Mesothelial cell of epicardium (in vitro differentiated cells): Measurements from ENCODE around the gene MGAT5B. TPM values are rescaled to one million over a fixed set of nuclear protein-coding genes. Genes with fewer than 3 reads are reported as not detected.

ENCODE experiments used
- DNase-seq, 2 experiments: peaks; one replicate each; pipeline ENCODE4 v3.0.0; 2021; ENCODE audit warnings: low spot score in 2 of 2; ENCODE audit not compliant: unreplicated experiment in 2 of 2
- H3K27ac Mint-ChIP-seq: 2 replicates; pipeline ENCODE4 v1.8.0; 2021; ENCODE audit warnings: mixed read lengths
- H3K27me3 Mint-ChIP-seq: 2 replicates; pipeline ENCODE4 v1.8.0; 2021; ENCODE audit warnings: low read depth, mixed read lengths
- H3K36me3 Mint-ChIP-seq: 2 replicates; pipeline ENCODE4 v1.8.0; 2021; ENCODE audit warnings: mixed read lengths
- H3K4me1 Mint-ChIP-seq: 2 replicates; pipeline ENCODE4 v1.8.0; 2021; ENCODE audit warnings: mixed read lengths
- H3K4me3 Mint-ChIP-seq: 2 replicates; pipeline ENCODE4 v1.8.0; 2021; ENCODE audit warnings: mild to moderate bottlenecking, moderate library complexity, mixed read lengths
- H3K9me3 Mint-ChIP-seq: 2 replicates; pipeline ENCODE4 v1.8.0; 2021; ENCODE audit warnings: mixed read lengths
- total RNA-seq: library from RNA; stranded (reverse); gene quantifications from 3 replicates; pipeline ENCODE4 v1.2.1, GENCODE V29; 2021
- TF ChIP-seq, protein P1 (sequence below): fragments of 200-600 bp; sonication (generic); IDR thresholded peaks from one replicate; pipeline ENCODE4 v1.5.0; 2021; ENCODE audit warnings: antibody characterized with exemption; ENCODE audit not compliant: unreplicated experiment

The MGAT5B gene
- total RNA-seq, 1 donor from 2014 or later = 0.78 TPM

DNA sequence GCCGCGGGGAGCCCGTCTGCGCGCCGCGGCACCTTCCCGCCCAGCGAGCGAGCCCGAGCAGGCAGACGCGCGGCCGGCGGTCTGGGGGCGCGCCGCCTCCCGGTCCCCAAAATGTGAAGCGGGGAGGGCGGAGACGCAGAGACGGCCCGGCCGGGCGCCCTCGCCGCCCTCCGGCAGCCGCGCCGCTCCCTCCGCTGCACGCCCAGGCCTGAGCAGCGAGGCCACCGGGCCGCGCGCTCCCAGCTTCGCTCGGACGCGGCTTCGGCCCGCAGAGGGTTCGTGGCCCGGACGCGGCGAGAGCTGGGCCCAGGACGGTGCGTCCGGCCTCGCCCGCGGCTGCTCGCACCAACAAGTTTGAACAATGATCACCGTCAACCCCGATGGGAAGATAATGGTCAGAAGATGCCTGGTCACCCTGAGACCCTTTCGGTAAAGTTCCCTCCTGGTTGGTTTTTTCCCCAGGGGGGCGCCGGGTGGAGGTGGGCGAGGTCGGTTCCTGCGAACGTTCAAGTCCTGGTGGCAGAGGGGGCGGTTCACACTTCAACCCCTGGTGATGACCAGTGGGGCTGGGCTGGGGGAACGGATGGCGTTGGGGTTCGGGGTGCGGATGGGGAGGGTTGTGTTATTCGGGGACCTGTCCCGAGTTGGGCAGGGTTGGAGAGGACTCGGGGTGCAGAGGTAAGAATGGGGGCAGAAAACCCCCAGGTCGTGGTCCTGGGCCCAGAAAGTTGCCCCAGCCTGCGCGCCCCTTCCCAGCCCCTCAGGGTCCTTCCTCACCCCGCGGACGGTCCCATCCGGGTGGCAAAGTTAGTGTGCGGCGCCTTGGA is 678 bp downstream of the MGAT5B start:
- Mint-ChIP-seq H3K36me3 (no peaks in the 10 kb centered on the region), H3K4me3 (peak overlapping the region; percentile 22), H3K27ac (no peak overlapping the region), H3K4me1 (peaks cover 11% of the 10 kb centered on the region), H3K27me3 (peaks cover 66% of the 10 kb centered on the region), H3K9me3 (no peaks in the 10 kb centered on the region)
- DNase-seq = no peak
- TF ChIP-seq, protein P1, sequence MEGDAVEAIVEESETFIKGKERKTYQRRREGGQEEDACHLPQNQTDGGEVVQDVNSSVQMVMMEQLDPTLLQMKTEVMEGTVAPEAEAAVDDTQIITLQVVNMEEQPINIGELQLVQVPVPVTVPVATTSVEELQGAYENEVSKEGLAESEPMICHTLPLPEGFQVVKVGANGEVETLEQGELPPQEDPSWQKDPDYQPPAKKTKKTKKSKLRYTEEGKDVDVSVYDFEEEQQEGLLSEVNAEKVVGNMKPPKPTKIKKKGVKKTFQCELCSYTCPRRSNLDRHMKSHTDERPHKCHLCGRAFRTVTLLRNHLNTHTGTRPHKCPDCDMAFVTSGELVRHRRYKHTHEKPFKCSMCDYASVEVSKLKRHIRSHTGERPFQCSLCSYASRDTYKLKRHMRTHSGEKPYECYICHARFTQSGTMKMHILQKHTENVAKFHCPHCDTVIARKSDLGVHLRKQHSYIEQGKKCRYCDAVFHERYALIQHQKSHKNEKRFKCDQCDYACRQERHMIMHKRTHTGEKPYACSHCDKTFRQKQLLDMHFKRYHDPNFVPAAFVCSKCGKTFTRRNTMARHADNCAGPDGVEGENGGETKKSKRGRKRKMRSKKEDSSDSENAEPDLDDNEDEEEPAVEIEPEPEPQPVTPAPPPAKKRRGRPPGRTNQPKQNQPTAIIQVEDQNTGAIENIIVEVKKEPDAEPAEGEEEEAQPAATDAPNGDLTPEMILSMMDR = no peak

DNA sequence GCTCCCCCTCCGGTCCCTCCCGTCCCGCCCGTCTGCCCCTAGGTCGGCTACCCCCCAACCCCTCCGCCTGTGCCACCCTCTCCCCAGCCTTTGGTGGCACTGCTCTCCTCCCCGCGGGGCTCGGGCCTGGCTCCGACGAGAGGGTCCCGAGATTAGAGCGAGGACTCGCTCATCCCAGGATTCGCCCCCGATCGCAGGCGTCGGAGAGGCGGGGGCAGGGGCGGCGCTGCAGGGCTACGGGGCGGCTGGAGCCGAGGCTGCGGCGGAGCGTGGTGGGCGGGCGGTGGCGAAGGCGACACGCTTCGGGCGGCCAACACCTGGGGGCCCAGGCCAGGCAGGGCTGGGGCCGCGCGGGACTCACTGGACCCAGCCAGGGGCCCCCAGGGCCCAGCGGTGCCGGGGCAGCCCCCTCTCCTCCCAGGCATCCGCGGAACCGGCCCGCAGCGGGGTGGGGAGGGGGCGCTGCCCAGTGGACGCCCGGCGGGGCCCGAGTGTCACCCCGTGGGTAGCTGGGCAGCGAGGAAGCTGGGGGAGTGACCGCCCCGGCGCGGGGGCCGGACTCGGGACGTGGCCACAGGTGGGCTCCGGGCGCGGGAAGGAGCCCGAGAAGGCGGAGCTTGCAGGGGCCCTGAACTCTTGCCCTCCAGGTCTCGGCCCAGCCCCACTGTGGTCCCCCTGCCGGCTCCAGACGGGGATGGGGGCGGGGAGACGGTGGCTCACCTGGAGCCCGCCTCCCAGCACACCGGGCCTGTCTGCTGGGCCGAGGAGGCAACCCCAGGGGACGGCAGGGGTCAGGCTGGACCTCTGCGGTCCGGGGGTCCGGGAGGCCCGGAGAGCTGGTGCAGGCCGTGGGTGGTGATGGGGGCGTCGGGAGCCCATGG is 1.5 kb downstream of the MGAT5B start:
- Mint-ChIP-seq H3K27me3 (peaks cover 67% of the 10 kb centered on the region), H3K4me1 (peaks cover 11% of the 10 kb centered on the region), H3K36me3 (no peaks in the 10 kb centered on the region), H3K4me3 (no peak overlapping the region), H3K27ac (no peak overlapping the region), H3K9me3 (no peaks in the 10 kb centered on the region)
- DNase-seq = no peak
- TF ChIP-seq, protein P1 = no peak

DNA sequence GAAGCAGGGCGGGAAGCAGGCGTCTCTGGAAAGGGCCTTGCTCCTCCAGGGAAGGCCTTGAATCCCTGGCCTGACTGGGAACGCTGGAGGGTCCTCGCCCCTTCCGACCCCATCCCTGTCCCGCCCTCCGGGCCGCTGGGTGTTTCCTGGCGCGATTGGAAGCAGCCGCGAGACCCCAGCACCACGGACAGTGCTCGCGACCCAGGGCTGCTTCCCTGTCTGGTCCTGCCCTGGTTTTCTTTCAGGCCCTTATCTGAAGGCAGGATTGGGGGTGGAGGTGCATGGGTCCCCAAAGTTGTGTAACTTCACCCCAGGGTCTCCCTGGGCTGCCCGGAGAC is 2.1 kb downstream of the MGAT5B start:
- H3K4me3 Mint-ChIP-seq = no peak overlapping the region
- no peak overlapping the region for H3K27ac Mint-ChIP-seq
- H3K36me3 Mint-ChIP-seq = no peaks in the 10 kb centered on the region
- peaks cover 68% of the 10 kb centered on the region for H3K27me3 Mint-ChIP-seq
- H3K9me3 Mint-ChIP-seq = peaks cover 3% of the 10 kb centered on the region
- peaks cover 11% of the 10 kb centered on the region for H3K4me1 Mint-ChIP-seq
- no peak for DNase-seq
- TF ChIP-seq, protein P1 = no peak

DNA sequence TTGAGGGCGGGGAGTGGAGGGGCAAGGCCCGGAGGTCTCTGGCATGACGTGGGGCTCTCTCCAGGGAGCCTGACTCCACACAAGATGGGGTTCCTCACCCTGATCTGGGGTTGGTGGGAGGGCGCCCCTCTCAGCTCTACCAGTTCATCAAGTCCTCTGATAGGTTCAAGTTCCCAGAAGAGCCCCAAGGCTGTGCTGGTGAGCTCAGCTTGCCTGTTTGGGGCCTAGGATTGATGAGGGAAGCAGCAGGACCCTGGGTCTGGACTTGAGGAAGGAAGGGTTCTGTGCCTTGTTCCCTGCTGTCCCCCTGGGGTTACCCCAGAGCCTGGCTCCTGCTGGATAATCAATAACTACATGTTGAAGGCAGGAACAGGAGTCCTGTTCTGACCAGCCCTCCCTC is 3.5 kb downstream of the MGAT5B start:
- H3K36me3 Mint-ChIP-seq = no peaks in the 10 kb centered on the region
- peaks cover 65% of the 10 kb centered on the region for H3K27me3 Mint-ChIP-seq
- TF ChIP-seq, protein P1 = no peak
- H3K4me3 Mint-ChIP-seq = no peak overlapping the region
- H3K4me1 Mint-ChIP-seq = peaks cover 11% of the 10 kb centered on the region
- peaks cover 4% of the 10 kb centered on the region for H3K9me3 Mint-ChIP-seq
- no peak overlapping the region for H3K27ac Mint-ChIP-seq
- DNase-seq = no peak

DNA sequence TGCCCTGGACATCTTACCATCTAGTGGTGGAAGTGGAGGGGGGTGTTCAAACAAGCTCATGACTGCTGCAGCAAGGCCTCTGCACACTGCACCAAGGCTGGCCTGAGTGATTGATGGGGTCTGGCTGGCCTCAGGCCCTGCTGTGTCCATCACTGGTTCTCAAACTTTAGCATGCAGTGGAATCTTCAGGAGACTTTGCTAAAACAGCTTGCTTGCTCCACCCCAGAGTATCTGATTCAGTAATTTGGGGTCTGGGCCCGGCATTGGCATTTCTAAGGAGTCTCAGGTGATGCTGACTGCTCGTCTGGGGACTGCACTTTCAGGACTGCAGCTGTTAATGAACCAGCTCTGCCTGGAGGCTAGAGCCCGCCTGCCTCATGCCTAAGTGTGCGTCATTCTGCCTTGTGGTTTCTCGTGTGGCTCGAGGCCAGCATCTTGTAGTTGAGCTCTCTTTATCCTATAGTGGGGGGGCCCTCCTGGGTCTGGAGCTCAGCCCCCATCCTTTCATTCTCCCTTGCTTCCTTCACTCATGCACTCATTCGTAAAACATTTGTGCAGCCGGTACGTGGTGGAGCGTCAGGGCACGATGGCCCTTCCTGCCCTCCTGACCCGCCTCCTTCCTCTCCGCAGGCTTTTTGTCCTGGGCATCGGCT is 4.1 kb downstream of the MGAT5B start:
- Mint-ChIP-seq H3K9me3 (peaks cover 4% of the 10 kb centered on the region), H3K27me3 (peaks cover 59% of the 10 kb centered on the region), H3K27ac (no peak overlapping the region), H3K4me3 (no peak overlapping the region), H3K4me1 (peaks cover 8% of the 10 kb centered on the region), H3K36me3 (no peaks in the 10 kb centered on the region)
- TF ChIP-seq, protein P1 = no peak
- DNase-seq = no peak
